IMR-90 (cell line): Measurements from ENCODE around the gene PDZD7. TPM values are rescaled to one million over a fixed set of nuclear protein-coding genes. Genes with fewer than 3 reads are reported as not detected.

ENCODE experiments used
- ATAC-seq: fragments of 200-7000 bp; cut with Tn5 transposase; 2 replicates; pipeline ENCODE4 v1.9.1; 2020; ENCODE audit warnings: low read depth, mild to moderate bottlenecking, moderate library complexity
- BruUV-seq: library from RNA; stranded (reverse); fragments of 400-500 nt; replicated peaks from 2 replicates; lab custom pipeline; 2021; lab: Mats Ljungman, UMichigan
- CTCF ChIA-PET: fragments of 300-600 bp; formaldehyde crosslinking; extraction: SDS; loops from one replicate; lab custom pipeline; 2021; ENCODE audit warnings: antibody characterized with exemption; lab: Yijun Ruan, JAX
- POLR2A ChIA-PET: fragments of 300-600 bp; sonication (Branson Sonifier 250); formaldehyde crosslinking; loops from one replicate; lab custom pipeline; 2022; ENCODE audit warnings: antibody characterized with exemption; ENCODE audit not compliant: unreplicated experiment; lab: Charles Lee
- DNase-seq: peaks from one replicate; pipeline ENCODE4 v3.0.0; 2013
- H2AFZ ChIP-seq: replicated peaks from 2 replicates; pipeline ENCODE3; 2013; ENCODE audit warnings: low read length, mild to moderate bottlenecking; ENCODE audit not compliant: poor library complexity
- H2AK5ac ChIP-seq: 2 replicates; pipeline ENCODE4 v1.6.1; 2013; ENCODE audit warnings: low read depth, low read length, inconsistent platforms
- H2AK9ac ChIP-seq: replicated peaks from 2 replicates; pipeline ENCODE3; 2013; ENCODE audit warnings: mild to moderate bottlenecking, low read depth, low read length, moderate library complexity; ENCODE audit not compliant: poor library complexity
- H2BK120ac ChIP-seq: 2 replicates; pipeline ENCODE4 v1.6.1; 2013; ENCODE audit warnings: low read depth, low read length, inconsistent platforms
- H2BK15ac ChIP-seq: 3 replicates; pipeline ENCODE4 v1.6.1; 2013; ENCODE audit warnings: low read depth, low read length, inconsistent platforms
- H2BK20ac ChIP-seq: 2 replicates; pipeline ENCODE4 v1.6.1; 2013; ENCODE audit warnings: low read depth, mild to moderate bottlenecking, inconsistent platforms, low read length, moderate library complexity
- H2BK5ac ChIP-seq: 2 replicates; pipeline ENCODE4 v1.6.1; 2013; ENCODE audit warnings: mild to moderate bottlenecking, low read depth, low read length, inconsistent platforms; ENCODE audit not compliant: poor library complexity, severe bottlenecking
- H3K14ac ChIP-seq: replicated peaks from 2 replicates; pipeline ENCODE4 v1.6.1; 2013; ENCODE audit warnings: low read depth, low read length, inconsistent platforms
- H3K18ac ChIP-seq: 2 replicates; pipeline ENCODE4 v1.6.1; 2013; ENCODE audit warnings: low read depth, low read length, control low read depth
- H3K23ac ChIP-seq: 2 replicates; pipeline ENCODE4 v1.6.1; 2013; ENCODE audit warnings: low read depth, low read length, inconsistent platforms
- H3K27ac ChIP-seq: 2 replicates; pipeline ENCODE4 v1.5.1; 2013; ENCODE audit warnings: mild to moderate bottlenecking, control low read depth, low read length; ENCODE audit not compliant: insufficient read depth
- H3K27me3 ChIP-seq: 2 replicates; pipeline ENCODE4 v1.6.1; 2013; ENCODE audit warnings: low read length; ENCODE audit not compliant: control insufficient read depth, insufficient read depth
- H3K36me3 ChIP-seq: 2 replicates; pipeline ENCODE4 v1.6.1; 2013; ENCODE audit warnings: low read length, mixed read lengths; ENCODE audit not compliant: control insufficient read depth, insufficient read depth
- H3K4ac ChIP-seq: 2 replicates; pipeline ENCODE4 v1.6.1; 2013; ENCODE audit warnings: low read depth, low read length, inconsistent platforms
- H3K4me1 ChIP-seq: 2 replicates; pipeline ENCODE4 v1.6.1; 2013; ENCODE audit warnings: low read length, mixed read lengths; ENCODE audit not compliant: control insufficient read depth, insufficient read depth
- H3K4me2 ChIP-seq: 2 replicates; pipeline ENCODE4 v1.6.1; 2013; ENCODE audit warnings: low read depth, mild to moderate bottlenecking, control low read depth, low read length, moderate library complexity
- H3K4me3 ChIP-seq: 2 replicates; pipeline ENCODE4 v1.5.1; 2013; ENCODE audit warnings: low read depth, mild to moderate bottlenecking, control low read depth, low read length, moderate library complexity; ENCODE audit not compliant: insufficient read depth
- H3K56ac ChIP-seq: 2 replicates; pipeline ENCODE4 v1.6.1; 2013; ENCODE audit warnings: low read length, inconsistent platforms; ENCODE audit not compliant: insufficient read depth; ENCODE audit errors: extremely low read depth
- H3K79me1 ChIP-seq, 2 experiments: 2 replicates each; pipeline ENCODE4 v1.6.1; 2013; ENCODE audit warnings: low read length in 2 of 2, inconsistent platforms in 1 of 2, low read depth in 1 of 2
- H3K9ac ChIP-seq: 2 replicates; pipeline ENCODE4 v1.6.1; 2013; ENCODE audit warnings: low read depth, low read length, control low read depth
- H3K9me1 ChIP-seq: 2 replicates; pipeline ENCODE4 v1.6.1; 2013; ENCODE audit warnings: low read length, inconsistent platforms; ENCODE audit not compliant: insufficient read depth
- H3K9me3 ChIP-seq: 2 replicates; pipeline ENCODE4 v1.6.1; 2013; ENCODE audit warnings: low read length; ENCODE audit not compliant: control insufficient read depth, insufficient read depth
- H4K20me1 ChIP-seq: 2 replicates; pipeline ENCODE4 v1.6.1; 2013; ENCODE audit warnings: low read length, inconsistent platforms; ENCODE audit not compliant: insufficient read depth
- H4K5ac ChIP-seq: 2 replicates; pipeline ENCODE4 v1.6.1; 2013; ENCODE audit warnings: mild to moderate bottlenecking, low read depth, low read length, control low read depth
- H4K8ac ChIP-seq, 2 experiments: 2 replicates each; pipeline ENCODE4 v1.6.1; 2013; ENCODE audit warnings: low read depth in 2 of 2, low read length in 2 of 2, control low read depth in 1 of 2, inconsistent platforms in 1 of 2
- H4K91ac ChIP-seq: 2 replicates; pipeline ENCODE4 v1.6.1; 2013; ENCODE audit warnings: low read depth, low read length, inconsistent platforms; ENCODE audit not compliant: insufficient read depth
- CHD1 ChIP-seq: IDR thresholded peaks from 2 replicates; pipeline ENCODE4 v1.6.1; 2012; ENCODE audit warnings: low read depth, low read length, improper control_type of control experiment
- CTCF ChIP-seq: conservative IDR thresholded peaks from 2 replicates; pipeline ENCODE4 v1.5.1; 2012; ENCODE audit warnings: mild to moderate bottlenecking, low read depth, low read length, improper control_type of control experiment
- ELK1 ChIP-seq: fragments of 150-350 bp; IDR thresholded peaks from 2 replicates; pipeline ENCODE4 v1.6.1; 2016; ENCODE audit warnings: low read depth, mild to moderate bottlenecking, low read length, moderate library complexity, borderline replicate concordance
- FOS ChIP-seq: fragments of 150-350 bp; IDR thresholded peaks from 2 replicates; pipeline ENCODE4 v1.6.1; 2016; ENCODE audit warnings: low read depth, low read length
- MXI1 ChIP-seq: IDR thresholded peaks from 2 replicates; pipeline ENCODE4 v1.6.1; 2012; ENCODE audit warnings: low read depth, mild to moderate bottlenecking, low read length, moderate library complexity, borderline replicate concordance
- RAD21 ChIP-seq: IDR thresholded peaks from 2 replicates; pipeline ENCODE4 v1.6.1; 2012; ENCODE audit warnings: low read length, improper control_type of control experiment
- RFX5 ChIP-seq: IDR thresholded peaks from 2 replicates; pipeline ENCODE4 v1.8.0; 2012; ENCODE audit warnings: low read depth, mild to moderate bottlenecking, low read length, moderate library complexity
- SMC3 ChIP-seq: fragments of 150-350 bp; IDR thresholded peaks from 2 replicates; pipeline ENCODE4 v1.6.1; 2016; ENCODE audit warnings: low read depth, mild to moderate bottlenecking, antibody characterized with exemption, low read length, moderate library complexity
- WGBS, 2 experiments: methylation state at CpG; one replicate each; pipeline versions ENCODE4 v1.1.5 to v1.1.7; 2013; ENCODE audit warnings: missing lambda C conversion rate in 2 of 2; ENCODE audit not compliant: insufficient read length in 1 of 2; ENCODE audit errors: extremely low coverage in 2 of 2; 5-methylcytosine and 5-hydroxymethylcytosine counted together
- dilution Hi-C: fragments of 300-500 bp; cut with HindIII; formaldehyde crosslinking; loops from one replicate; pipeline ENCODE4 v1.14.3; 2018; ENCODE audit warnings: low sequenced_read_pairs; ENCODE audit not compliant: unreplicated experiment
- in situ Hi-C: fragments of 300-500 bp; cut with MboI; formaldehyde crosslinking; loops from 3 replicates; pipeline ENCODE4 v1.14.3; 2019; ENCODE audit warnings: low sequenced_read_pairs, inconsistent platforms, mixed read lengths
- intact Hi-C: fragments of 100-400 bp; cut with micrococcal nuclease; formaldehyde crosslinking; loops from 2 replicates; pipeline ENCODE4 v1.10.0; 2022
- polyA plus RNA-seq, 3 experiments: library from polyadenylated mRNA; depleted of rRNA; stranded (reverse); fragments of >200 nt; gene quantifications; 2 replicates each; pipeline ENCODE4 v1.2.3, GENCODE V29; 2012; ENCODE audit warnings: low replicate concordance in 1 of 3
- total RNA-seq: library from RNA; depleted of rRNA; stranded (reverse); fragments of >200 nt; gene quantifications from 2 replicates; pipeline ENCODE4 v1.2.3, GENCODE V29; 2012

Gene PDZD7
- total and polyA plus RNA-seq, 2 of the 4 experiments (the other 2 are of a cell fraction), result 0.90 to 1.5 TPM

GRCh38 chr10:100993986-100994708 lies 36.8 kb downstream of the PDZD7 start:
- H3K56ac ChIP-seq, result no peak overlapping the region
- H3K27ac ChIP-seq, result no peak overlapping the region
- DNase-seq (peak; percentile 45), ATAC-seq (no peak)
- H2BK20ac ChIP-seq, result no peak overlapping the region
- ChIA-PET POLR2A (no interaction called here), CTCF (interaction anchor here (0.7 to 2.9 kb wide), 3 partner anchors 13 to 25 kb away, joined by 3 to 18 read pairs (median 4); no protein-coding TSS in a partner anchor)
- H3K4me1 ChIP-seq, result peaks cover 11% of the 10 kb centered on the region
- peaks cover 23 to 34% of the 10 kb centered on the region in 2 experiments for H3K79me1 ChIP-seq
- no peak overlapping the region for H2AK9ac ChIP-seq
- in situ Hi-C loops, result no loop called here
- no peak overlapping the region for H3K4me3 ChIP-seq
- peaks cover 4% of the 10 kb centered on the region; the same call in 1 of the 2 replicates for H3K9me1 ChIP-seq
- H4K5ac ChIP-seq, result no peak overlapping the region
- no peak overlapping the region for H2BK5ac ChIP-seq
- H2AFZ ChIP-seq, result peak overlapping the region; percentile 6
- H3K36me3 ChIP-seq, result peaks cover 24% of the 10 kb centered on the region
- no peak overlapping the region for H3K14ac ChIP-seq
- H3K9ac ChIP-seq, result no peak overlapping the region
- H4K20me1 ChIP-seq, result peaks cover 4% of the 10 kb centered on the region; the same call in 1 of the 2 replicates
- no peak overlapping the region for H3K18ac ChIP-seq
- H4K8ac ChIP-seq, result no peak overlapping the region
- H3K4me2 ChIP-seq, result no peak overlapping the region
- no TSS peak for BruUV-seq
- H3K23ac ChIP-seq, result no peak overlapping the region
- no peak overlapping the region for H3K4ac ChIP-seq
- no peaks in the 10 kb centered on the region for H3K9me3 ChIP-seq
- H2BK15ac ChIP-seq, result no peak overlapping the region
- H2AK5ac ChIP-seq, result no peak overlapping the region; the same call in 1 of the 2 replicates
- TF ChIP-seq RFX5 (no peak), MXI1 (no peak), RAD21 (peak; percentile 77), CTCF (peak; percentile 89), CHD1 (no peak), SMC3 (peak; percentile 89), FOS (no peak), ELK1 (no peak)
- WGBS, 2 experiments, result 62% methylated on average over 3 of the region's 10 CpGs; no CpG with 5 or more reads in 1 of the 2 experiments
- no peak overlapping the region for H4K91ac ChIP-seq
- dilution Hi-C loops, result no loop called here
- intact Hi-C loops, result loop anchor here (1.0 kb wide), 1 partner anchor 19 kb away; no protein-coding TSS in a partner anchor
- no peak overlapping the region for H2BK120ac ChIP-seq
- H3K27me3 ChIP-seq, result no peaks in the 10 kb centered on the region
